GM18508 (cell line): ENCODE results near the gene SRBD1.

Experiments used
- ATAC-seq: cut with Tn5 transposase; IDR thresholded peaks from one replicate; pipeline ENCODE4 v1.9.1; 2021; ENCODE audit warnings: moderate number of reproducible peaks; ENCODE audit not compliant: insufficient read depth, unreplicated experiment

SRBD1 gene

DNA sequence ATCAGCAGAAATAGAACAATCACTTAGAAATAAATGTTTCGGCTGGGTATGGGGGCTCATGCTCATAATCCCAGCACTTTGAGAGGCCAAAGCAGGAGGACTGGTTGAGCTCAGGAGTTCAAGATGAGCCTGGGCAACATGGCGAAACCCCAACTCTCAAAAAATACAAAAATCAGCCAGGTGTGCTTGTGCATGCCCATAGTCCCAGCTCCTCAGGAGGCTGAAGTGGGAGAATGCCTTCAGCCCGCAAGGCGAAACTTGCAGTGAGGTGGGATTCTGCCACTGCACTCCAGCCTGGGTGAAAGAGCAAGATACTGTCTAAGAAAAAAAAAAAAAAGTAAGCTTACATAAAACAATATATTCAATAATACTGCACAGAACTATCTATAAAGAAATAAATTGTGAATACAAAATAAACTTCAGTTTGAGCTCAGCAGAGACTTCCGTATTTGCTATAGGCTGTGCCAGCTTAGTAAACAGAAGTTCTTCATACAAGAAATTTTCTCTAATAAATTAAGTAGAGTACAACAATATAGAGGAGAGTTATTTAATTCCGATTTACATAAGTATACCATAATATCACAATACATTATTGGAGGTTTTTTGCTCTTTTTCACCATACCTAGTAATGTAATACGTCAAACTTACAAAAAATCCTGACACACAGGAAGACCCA, 43.6 kb downstream of the SRBD1 start:
- ATAC-seq: no peak

DNA sequence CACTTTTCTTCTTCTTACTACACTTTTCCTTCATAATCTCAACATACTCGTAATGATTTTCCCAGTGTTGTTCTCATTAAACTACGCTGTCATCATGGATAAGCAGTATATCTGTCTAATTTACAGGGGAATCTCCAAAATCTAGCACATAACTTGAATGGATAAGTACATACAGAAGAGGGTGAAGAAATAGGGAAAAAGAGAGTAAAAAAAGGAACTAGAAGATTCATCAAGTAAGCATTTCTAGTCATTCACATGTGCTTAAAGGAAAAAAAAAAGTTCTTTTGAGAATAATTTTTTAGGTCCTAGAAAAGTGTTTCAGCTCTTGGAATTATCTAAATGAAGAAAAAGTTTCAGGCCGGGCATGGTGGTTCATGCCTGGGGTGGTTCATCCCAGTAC, 51.6 kb downstream of the SRBD1 start:
- ATAC-seq: no peak

DNA sequence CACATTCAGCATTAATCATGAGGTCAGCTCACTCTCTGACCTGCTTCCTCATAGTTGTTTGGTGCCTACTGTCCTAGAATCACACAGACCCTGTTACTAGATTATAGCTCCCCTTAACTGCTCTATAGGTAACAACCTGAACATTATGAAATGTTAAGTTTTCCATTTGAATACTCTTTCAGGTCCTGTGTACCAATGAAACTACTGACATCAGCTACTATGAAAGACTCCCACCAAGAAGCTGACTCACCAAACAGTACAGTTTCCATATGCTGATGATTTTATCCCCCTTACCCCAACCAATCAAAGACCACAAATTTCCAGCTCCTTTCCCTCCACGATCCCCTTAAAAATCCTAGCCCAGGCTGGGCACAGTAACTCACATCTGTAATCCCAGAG, 56.3 kb downstream of the SRBD1 start:
- no peak for ATAC-seq

DNA sequence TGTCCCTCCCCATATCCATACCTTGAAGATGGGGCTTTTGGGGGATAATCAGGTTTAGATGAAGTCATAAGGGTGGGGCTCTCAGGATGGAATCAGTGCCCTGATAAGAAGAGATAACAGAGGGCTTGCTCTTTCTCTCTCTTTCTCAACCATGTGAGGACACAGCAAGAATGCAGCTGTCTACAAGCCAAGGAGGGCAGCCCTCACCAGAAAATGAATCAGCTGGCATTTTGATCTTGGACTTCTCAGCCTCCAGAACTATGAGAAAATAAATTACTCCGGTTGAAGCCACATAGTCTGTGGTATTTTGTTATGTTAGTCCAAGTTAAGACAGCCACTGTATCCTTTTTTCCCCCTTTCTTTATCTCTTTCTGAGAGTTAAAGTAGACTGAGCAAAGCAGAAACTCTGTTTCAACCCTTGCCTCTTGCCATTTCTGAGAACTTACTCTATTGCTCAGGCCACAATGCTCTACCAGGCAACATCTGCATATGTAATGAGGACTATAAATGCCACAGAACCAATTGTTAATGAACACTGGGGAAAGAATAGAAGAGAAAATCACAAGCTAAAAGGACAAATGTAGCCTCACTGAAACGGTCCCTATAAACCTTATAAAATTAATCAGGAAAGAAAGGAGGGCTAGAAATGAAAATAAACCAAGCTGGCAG, 56.9 kb downstream of the SRBD1 start:
- ATAC-seq: no peak

DNA sequence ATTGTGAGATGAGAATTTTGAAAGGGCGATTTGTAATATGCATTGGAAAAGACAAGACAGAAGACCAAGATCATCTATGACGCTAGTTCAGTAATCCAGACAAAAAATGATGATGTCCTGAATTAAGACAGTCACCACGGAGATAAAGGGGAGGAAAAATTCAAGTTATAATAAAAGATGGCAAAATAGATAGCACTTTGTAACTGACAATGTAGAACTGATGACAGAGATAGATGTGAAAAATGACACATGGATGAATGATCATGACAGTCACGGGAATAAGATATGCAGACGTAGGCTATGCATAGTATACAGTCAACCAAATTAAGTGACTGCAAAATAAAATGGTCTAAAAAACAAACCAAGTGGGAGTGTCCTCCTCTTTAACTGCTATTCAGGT, 59.2 kb downstream of the SRBD1 start:
- ATAC-seq: no peak

DNA sequence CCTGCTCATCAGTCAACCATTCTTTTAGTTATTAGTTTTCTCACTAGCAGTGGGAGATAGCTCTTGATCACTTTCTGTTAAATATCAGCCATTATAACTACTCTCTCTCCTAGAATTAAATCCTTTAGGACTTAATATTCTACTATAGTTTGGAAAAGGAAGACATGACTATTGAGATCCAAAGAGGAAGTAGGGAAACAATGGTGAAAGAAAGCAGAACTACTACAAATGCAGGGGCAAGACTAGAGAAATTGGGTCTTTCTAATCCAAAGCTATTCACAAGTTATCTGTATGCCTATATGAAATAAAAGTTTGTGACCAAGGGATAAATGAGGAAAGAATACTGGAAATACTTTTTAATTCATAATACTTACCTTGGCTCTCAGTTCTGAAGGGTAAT, 65.1 kb downstream of the SRBD1 start:
- no peak for ATAC-seq

DNA sequence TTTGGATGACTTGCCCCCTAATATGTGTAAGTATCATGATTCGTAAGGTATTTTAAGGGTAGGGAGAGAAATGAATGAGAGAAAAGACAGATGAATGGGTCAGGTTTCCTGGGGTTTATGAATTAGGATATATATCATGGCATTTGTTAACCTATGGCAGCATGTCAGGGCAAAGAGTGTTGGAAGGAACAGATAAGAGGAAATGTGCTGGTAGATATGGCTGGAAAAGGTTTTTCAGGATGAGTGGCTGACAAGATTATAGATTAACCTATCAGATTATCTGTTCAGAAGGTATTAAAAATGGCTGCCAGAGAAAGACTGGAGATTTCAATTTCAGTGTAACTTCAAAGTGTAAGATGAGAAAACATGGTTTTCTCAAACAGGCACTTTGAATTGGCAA, 67.8 kb downstream of the SRBD1 start:
- ATAC-seq: no peak

DNA sequence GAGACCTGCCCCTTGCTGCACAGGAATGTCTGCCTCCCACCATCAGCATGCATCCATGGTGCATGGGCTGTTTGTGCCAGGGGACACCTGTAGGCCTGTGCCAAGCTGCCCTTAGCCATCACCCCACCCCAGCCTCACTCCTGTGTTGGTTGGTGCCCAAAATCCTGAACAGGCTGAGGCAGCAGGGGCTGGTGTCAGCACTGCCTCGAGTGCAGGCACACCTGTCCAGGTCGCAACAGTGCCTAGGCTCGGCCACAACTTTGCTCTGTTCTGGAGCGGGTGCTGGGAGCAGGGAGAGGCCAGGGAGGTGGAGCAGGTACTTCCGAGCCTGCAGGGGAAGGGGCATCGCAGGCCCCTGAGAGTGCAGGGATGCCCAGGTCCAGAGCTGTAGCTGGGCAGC, 69.1 kb downstream of the SRBD1 start:
- no peak for ATAC-seq

DNA sequence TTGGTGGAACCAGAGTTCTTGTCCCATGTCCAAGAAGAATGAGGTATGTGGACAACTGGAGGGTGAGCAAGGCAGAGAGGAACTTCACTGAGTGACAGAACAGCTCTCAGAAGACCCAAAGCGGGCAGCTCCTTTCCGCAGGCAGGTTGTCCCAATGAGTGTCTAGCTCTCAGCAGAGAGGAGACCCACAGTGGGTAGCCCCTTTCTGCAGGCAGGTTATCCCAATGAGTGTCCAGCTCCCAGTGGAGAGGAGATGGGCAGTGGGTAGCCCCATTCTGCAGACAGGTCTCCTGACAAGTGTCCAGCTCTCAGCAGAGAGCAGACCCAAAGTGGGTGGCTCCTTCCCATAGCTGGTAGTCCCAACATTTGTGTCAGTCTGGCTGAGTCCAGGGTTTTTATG, 69.6 kb downstream of the SRBD1 start:
- no peak for ATAC-seq

DNA sequence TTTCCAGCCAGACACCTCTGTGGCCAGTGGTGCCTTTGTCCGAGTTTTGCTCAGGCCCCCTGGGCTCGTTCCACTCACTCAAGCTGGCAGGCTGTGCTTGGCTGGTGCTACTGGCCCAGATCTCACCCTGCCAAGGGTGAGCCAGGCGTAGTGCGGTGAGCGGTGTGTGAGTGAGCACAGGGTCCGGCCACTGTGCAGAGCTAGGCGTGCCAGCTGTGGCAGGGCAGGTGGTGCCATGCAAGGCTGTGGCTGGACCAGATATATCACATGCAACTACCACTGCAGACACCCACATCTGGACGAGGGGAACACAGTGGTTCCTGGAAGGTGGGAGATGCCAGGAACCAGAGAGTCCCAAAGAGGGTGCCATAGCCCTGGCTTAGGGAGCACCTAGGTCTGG, 70.1 kb downstream of the SRBD1 start:
- no peak for ATAC-seq

DNA sequence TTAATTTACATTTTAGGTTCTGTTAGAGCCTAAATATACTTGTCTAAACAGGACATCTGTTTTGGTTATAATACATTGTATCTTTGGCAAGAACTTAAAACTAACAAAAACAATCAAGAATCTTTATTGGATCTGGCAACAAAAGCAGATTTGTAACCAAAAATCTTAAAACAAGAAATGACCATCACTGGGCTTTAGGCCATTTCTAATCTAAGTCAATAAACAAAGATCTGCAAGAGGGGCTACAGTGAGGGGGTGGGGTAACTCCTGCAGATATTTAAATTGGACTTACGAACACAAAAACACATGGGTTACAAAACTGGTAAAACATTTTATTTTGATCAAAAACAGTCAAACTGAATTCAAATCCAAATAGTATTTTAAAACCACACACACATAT, 77.3 kb downstream of the SRBD1 start:
- ATAC-seq: no peak

DNA sequence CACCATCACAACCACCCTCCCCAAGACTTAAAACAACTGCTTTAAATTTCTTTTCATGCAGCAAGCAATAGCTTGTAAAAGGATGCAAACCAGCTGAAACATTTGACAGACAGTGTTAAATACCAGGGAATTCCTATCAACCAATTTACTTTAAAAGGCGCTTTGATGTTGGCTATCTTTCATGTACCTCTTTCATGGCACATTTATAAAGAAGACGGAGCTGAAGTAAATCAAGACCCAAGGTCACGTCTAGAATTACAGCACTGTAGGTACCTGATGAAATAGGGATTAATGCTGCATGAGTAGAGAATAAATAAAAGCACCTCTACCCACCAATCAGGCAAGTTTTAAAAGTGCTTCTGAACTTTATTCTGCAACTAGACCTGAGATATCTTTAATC, 78.9 kb downstream of the SRBD1 start:
- ATAC-seq: no peak

DNA sequence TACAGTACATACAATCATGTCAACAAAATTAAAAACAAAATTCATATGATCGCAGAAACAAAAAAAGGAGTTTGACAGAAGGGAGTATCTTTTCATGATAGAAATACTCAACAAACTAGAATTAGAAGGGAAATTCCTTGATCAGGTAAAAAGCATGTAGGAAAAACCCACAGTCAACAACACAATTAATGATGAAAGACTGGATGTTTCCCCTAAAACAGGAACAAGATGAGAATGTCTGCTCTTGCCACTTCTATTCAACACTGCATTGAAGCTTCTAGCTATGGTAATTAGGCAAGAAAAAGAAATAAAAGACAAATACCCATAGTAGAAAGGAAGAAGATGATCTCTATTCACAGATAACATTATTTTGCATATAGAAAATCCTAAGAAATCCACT, 87.1 kb downstream of the SRBD1 start:
- no peak for ATAC-seq

DNA sequence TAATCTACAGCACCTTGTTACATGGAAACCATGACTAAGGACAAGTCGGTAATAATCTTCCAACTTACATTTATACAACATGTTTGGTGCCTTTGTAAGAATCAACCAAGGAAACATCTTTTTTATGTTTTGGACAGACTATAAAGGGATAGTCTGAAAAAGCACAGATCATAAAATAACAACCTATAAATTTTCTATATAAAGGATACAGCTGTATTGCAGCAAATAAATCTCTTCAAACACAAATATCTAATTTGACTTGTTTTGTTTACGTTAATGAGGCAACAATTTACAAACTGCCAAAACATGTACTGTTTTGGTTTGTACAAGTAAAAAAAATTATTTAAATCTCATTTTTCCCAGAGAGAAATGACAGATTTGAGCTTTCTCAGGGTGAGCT, 92.5 kb downstream of the SRBD1 start:
- ATAC-seq: no peak

DNA sequence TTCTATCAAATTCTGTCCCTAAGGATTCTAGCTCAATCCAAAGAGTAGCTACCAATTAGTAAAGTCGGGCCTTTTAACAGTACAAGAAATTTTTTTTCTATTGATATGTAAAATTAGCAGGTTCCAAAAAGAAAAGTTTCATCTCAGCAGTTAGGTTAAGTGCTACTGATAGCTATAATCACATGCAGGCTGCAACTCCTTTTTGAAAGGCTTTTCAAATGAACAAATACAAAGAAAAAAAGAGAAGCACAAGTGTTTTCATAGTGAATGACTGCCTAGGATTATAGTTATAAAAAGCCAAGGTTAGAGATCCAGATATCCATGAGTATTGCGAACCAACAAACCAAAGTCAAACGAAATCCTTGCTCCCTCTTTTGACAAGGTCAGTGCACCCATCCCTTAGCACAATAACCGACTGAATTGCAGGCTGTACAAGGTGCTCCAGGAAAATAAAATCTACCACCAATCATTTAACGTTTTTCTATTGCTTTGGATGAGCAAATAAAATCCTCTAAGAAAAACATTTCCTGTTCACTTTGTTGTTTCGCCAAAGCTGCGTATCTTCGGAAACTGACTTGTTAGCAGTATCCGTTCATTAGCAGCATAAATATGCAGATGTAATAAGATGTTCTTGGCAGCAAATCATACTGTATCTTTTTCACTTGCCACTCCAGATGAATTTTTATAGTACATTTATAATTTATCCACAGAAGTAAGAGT, 100.2 kb downstream of the SRBD1 start:
- no peak for ATAC-seq

DNA sequence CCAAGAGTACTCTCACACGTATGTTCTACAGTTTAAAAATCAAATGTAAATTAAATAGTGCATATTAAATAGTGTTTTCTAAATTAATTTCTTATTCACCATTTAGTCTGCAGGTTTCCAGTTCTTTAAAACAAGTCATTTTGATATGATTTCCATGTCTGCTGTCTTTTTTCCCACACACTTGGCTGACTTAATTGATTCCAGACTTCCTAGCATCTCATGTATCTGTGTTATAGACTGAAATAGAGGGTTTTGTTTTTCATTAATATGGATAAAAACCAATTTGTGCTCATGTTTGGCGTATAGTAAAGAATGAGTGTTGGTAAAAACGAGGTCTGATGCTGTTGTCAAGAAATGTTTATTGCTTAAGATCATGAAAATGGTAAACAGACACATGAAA, 104.3 kb downstream of the SRBD1 start:
- ATAC-seq: no peak

DNA sequence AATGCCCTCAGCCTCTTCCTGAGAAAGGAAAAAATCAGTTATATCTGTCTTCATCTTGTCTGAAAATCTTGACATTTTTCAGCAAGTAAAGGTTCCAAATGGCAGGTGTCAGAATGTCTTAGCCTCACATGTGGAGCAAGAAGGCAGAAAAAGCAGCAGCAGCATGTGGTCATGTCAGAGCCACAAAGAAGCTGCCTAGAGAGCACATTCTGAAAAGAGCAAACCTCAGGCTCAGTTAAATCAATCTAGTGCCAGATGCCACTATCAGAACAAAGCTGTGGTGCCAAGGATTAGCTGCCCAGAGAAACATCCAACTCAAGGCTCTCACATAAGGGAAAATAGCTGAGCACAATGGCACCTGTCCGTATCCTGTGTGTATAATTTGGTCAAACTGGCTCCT, 105.9 kb downstream of the SRBD1 start:
- no peak for ATAC-seq

DNA sequence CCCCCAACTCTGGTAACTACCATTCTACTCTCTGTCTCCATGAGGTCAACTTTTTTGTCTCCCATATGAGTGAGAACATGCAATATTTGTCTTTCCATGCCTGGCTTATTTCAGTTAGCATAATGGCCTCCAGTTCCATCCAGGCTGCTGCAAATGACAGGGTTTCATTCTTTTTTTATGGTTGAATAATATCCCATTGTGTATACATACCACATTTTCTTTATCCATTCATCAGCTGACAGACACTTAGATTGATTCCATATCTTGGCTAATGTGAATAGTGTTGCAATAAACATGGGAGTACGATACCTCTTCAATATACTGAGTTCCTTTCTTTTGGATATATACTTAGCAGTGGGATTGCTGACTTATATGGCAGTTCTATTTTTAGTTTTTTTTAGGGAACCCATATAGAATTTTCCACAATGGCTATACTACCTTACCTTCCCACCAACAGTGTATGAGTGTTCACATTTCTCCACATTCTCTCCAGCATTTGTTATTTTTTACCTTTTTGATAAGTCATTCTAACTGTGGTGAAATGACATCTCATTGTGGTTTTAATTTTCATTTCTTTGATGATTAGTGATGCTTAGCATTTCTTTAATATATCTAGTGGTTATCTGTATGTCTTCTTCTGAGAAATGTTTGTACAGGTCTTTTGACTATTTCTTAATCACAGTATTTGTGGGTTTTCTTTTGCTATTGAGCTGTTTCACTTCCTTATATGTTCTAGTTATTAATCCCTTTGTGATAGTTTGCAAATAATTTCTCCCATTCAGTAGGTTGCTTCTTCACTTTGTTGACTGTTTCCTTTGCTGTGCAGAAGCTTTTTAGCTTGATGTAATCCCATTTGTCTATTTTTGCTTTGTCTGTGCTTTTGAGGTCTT, 112.2 kb downstream of the SRBD1 start:
- ATAC-seq: no peak

DNA sequence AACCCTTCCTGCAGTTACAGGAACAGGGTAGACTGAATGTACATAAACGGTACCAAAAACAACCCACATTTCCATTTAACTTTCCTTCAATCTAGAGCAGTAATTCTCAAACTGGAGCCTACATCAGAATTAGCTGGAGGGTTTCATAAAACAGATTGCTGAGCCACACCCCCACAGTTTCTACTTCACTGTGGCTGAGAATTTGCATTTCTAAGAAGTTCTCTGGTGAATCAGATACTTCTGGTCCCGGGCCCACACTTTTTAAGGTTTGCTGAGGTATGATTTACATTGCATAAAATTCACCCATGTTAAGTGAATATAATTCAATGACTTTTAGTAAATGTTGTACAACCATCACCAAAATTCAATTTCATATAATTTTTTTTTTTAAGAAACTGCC, 113.7 kb downstream of the SRBD1 start:
- ATAC-seq: no peak

DNA sequence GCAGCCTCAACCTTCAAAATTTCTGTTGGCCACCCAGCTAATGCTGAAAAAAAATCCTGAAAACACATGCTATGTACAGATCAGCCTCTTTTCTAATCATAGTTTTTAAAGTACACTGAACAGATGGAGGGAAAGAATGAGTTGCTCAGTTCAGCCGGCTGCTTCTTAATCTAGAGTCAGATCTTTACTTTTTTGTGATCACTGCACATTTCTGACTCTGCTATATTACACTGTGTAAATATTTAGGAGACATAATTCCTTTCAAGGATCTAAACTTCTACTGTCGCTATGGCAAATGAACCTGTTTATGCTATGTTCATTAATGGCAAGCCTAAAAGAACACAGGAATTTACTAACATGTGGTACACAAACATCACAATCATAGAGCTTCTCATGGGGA, 114.2 kb downstream of the SRBD1 start:
- no peak for ATAC-seq

DNA sequence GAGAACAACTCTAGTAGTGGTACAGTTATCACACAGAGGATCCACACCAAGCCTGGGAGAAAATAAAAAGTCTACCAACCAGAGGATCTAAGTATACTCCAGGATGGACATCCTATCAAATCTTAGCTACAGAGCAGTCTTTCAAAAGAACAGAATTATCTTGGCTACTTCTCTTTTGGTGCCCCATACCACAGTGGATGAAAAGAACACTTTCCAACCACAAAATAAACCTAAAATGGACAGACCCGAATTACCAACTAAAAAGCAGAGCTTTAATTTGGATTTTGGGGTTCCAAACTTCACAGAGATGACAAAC, 116.1 kb downstream of the SRBD1 start:
- ATAC-seq: no peak
